ENCODE measurements around the gene MYBPC1.

GRCh38 chr12:101573743-101574142 lies 21.0 kb upstream of the MYBPC1 start:
- TF ChIP-seq EZH2phosphoT487 (IDR thresholded peaks at IDR 0.05; ENCODE audit: unreplicated experiment): no peak
- TF ChIP-seq CTCF (conservative IDR thresholded peaks at IDR 0.05; ENCODE audit: low read depth in 2 of 2): no peak
- TF ChIP-seq EZH2 (IDR thresholded peaks at IDR 0.05; ENCODE audit: low read depth, unreplicated experiment): no peak
- no peak for TF ChIP-seq JUNB (IDR thresholded peaks at IDR 0.05; ENCODE audit: unreplicated experiment)
- TF ChIP-seq POLR2AphosphoS5 (IDR thresholded peaks at IDR 0.05; ENCODE audit: low read depth): no peak
- TF ChIP-seq REST (IDR thresholded peaks at IDR 0.05; ENCODE audit: unreplicated experiment): no peak

All from GM23338 (cell line).